Keratinocyte (primary cell): Measurements from ENCODE around the gene PCGF3. TPM values are rescaled to one million over a fixed set of nuclear protein-coding genes. Genes with fewer than 3 reads are reported as not detected.
"Not testable (repeated sequence)": the region's sequence is repeated elsewhere in the genome, so short reads cannot be mapped to it uniquely, and the experiment has no call there.

Source experiments
- DNase-seq: peaks from one replicate; pipeline ENCODE4 v3.0.0-alpha.2; 2011; ENCODE audit warnings: low read depth, missing footprints, low spot score
- FAIRE-seq: peaks from 2 replicates; lab custom pipeline; 2011; peaks lifted over from hg19 to GRCh38; lab: Jason Lieb, UNC
- H2AFZ ChIP-seq: 2 replicates; pipeline ENCODE4 v1.6.0; 2012; ENCODE audit warnings: low read length, control low read depth, inconsistent platforms; ENCODE audit not compliant: control insufficient read depth
- H3K27ac ChIP-seq: 2 replicates; pipeline ENCODE4 v1.5.1; 2011; ENCODE audit warnings: low read length; ENCODE audit not compliant: control insufficient read depth, insufficient read depth
- H3K27me3 ChIP-seq: 3 replicates; pipeline ENCODE4 v1.6.0; 2011; ENCODE audit warnings: low read length; ENCODE audit not compliant: control insufficient read depth, insufficient read depth; ENCODE audit errors: extremely low read depth
- H3K36me3 ChIP-seq, 2 experiments: 2 replicates in 1 of 2; 3 replicates in 1 of 2; pipeline ENCODE4 v1.5.1; 2011; ENCODE audit warnings: low read length in 2 of 2, mild to moderate bottlenecking in 1 of 2; ENCODE audit not compliant: control insufficient read depth in 2 of 2, insufficient read depth in 2 of 2; ENCODE audit errors: extremely low read depth in 1 of 2
- H3K4me1 ChIP-seq: 3 replicates; pipeline ENCODE4 v1.5.1; 2011; ENCODE audit warnings: low read length; ENCODE audit not compliant: control insufficient read depth, insufficient read depth; ENCODE audit errors: extremely low read depth
- H3K4me2 ChIP-seq: 3 replicates; pipeline ENCODE4 v1.6.0; 2011; ENCODE audit warnings: low read depth, low read length; ENCODE audit not compliant: control insufficient read depth, insufficient read depth; ENCODE audit errors: extremely low read depth
- H3K4me3 ChIP-seq, 3 experiments: fragments of 200-600 bp in 1 of 3; sonication (generic) in 1 of 3; 2 replicates in 2 of 3; 3 replicates in 1 of 3; pipeline ENCODE4 v1.5.1; 2011 to 2016; ENCODE audit warnings: low read length in 3 of 3, mild to moderate bottlenecking in 3 of 3, control low read depth in 2 of 3, inconsistent platforms in 1 of 3, low read depth in 1 of 3, mixed read lengths in 1 of 3, mixed run types in 1 of 3, moderate library complexity in 1 of 3; ENCODE audit not compliant: control insufficient read depth in 2 of 3, insufficient read depth in 2 of 3; ENCODE audit errors: extremely low read depth in 1 of 3
- H3K79me2 ChIP-seq: 2 replicates; pipeline ENCODE4 v1.6.0; 2012; ENCODE audit warnings: low read length; ENCODE audit not compliant: control insufficient read depth, insufficient read depth
- H3K9ac ChIP-seq: 3 replicates; pipeline ENCODE4 v1.6.0; 2011; ENCODE audit warnings: low read length; ENCODE audit not compliant: control insufficient read depth, insufficient read depth; ENCODE audit errors: extremely low read depth
- H3K9me1 ChIP-seq: 3 replicates; pipeline ENCODE4 v1.6.0; 2011; ENCODE audit warnings: low read length; ENCODE audit not compliant: control insufficient read depth, insufficient read depth; ENCODE audit errors: extremely low read depth
- H3K9me3 ChIP-seq: 2 replicates; pipeline ENCODE4 v1.5.1; 2012; ENCODE audit warnings: low read depth, low read length; ENCODE audit not compliant: control insufficient read depth
- H4K20me1 ChIP-seq: 3 replicates; pipeline ENCODE4 v1.6.0; 2011; ENCODE audit warnings: low read length; ENCODE audit not compliant: control insufficient read depth, insufficient read depth; ENCODE audit errors: extremely low read depth
- CTCF ChIP-seq, 3 experiments: IDR thresholded peaks in 1 of 3; conservative IDR thresholded peaks in 1 of 3; optimal IDR thresholded peaks in 1 of 3; 2 replicates in 2 of 3; 3 replicates in 1 of 3; pipeline versions ENCODE3 to v1.5.1; 2011; ENCODE audit warnings: low read length in 3 of 3, mild to moderate bottlenecking in 3 of 3, moderate library complexity in 2 of 3, control low read depth in 1 of 3, inconsistent platforms in 1 of 3; ENCODE audit not compliant: insufficient read depth in 2 of 3; ENCODE audit errors: extremely low read depth in 1 of 3
- EZH2 ChIP-seq: IDR thresholded peaks from one replicate; pipeline ENCODE4 v1.6.1; 2012; ENCODE audit warnings: inconsistent platforms, mild to moderate bottlenecking, low read length, moderate library complexity
- dilution Hi-C: fragments of 300-500 bp; cut with MboI; formaldehyde crosslinking; loops from one replicate; pipeline ENCODE4 v1.7.0; 2020; ENCODE audit warnings: low sequenced_read_pairs; ENCODE audit not compliant: extremely low pct_ligation_motif_present
- polyA plus RNA-seq, 5 experiments: library from polyadenylated mRNA; depleted of rRNA in 3 of 5; stranded (reverse) in 3 of 5; stranded (forward) in 1 of 5; unstranded in 1 of 5; fragments of >200 nt; gene quantifications; 1 replicate in 1 of 5; 2 replicates in 3 of 5; 3 replicates in 1 of 5; pipeline versions ENCODE4 v1.2.1 to v1.2.3, GENCODE V29; 2011 to 2012; ENCODE audit warnings: missing spikeins in 2 of 5, low read depth in 1 of 5, low replicate concordance in 1 of 5

The PCGF3 gene
- polyA plus RNA-seq, 1 donor (not counting 4 experiments of a cell fraction or from before 2014, with no cell fraction given) = 40.1 TPM

GRCh38 chr4:752196-752861 lies 46.7 kb downstream of the PCGF3 start:
- no peak overlapping the region for H3K4me2 ChIP-seq
- H3K4me3 ChIP-seq = no peak overlapping the region
- H2AFZ ChIP-seq = no peak overlapping the region
- no peaks in the 10 kb centered on the region for H3K9me3 ChIP-seq
- no peak for DNase-seq
- H3K9me1 ChIP-seq = no peaks in the 10 kb centered on the region
- H3K9ac ChIP-seq = no peak overlapping the region
- no peak for TF ChIP-seq EZH2
- no peak for TF ChIP-seq CTCF (optimal IDR thresholded peaks at IDR 0.05 in 1 of 3, IDR thresholded peaks at IDR 0.05 in 1 of 3, conservative IDR thresholded peaks at IDR 0.05 in 1 of 3; ENCODE audit: extremely low read depth in 1 of 3, insufficient read depth in 2 of 3, low read length in 3 of 3)
- no peak for FAIRE-seq
- H3K27me3 ChIP-seq = no peaks in the 10 kb centered on the region
- dilution Hi-C loops = no loop called here
- H3K36me3 ChIP-seq = peaks cover 9 to 34% of the 10 kb centered on the region in 2 experiments
- H4K20me1 ChIP-seq = peaks cover 2% of the 10 kb centered on the region
- H3K4me1 ChIP-seq = no peaks in the 10 kb centered on the region
- H3K27ac ChIP-seq = no peak overlapping the region
- peaks cover 30% of the 10 kb centered on the region for H3K79me2 ChIP-seq

- H3K9me3 ChIP-seq, dilution Hi-C loops, H3K9ac ChIP-seq, H3K27me3 ChIP-seq, DNase-seq, H3K9me1 ChIP-seq, H3K27ac ChIP-seq, H3K4me2 ChIP-seq, H4K20me1 ChIP-seq, H3K4me1 ChIP-seq, H3K4me3 ChIP-seq, FAIRE-seq, H2AFZ ChIP-seq: not testable (repeated sequence)
- H3K79me2 ChIP-seq = peaks cover 27% of the 10 kb centered on the region
- peaks cover 9 to 31% of the 10 kb centered on the region in 2 experiments for H3K36me3 ChIP-seq
These were observed 47.6 kb downstream of the PCGF3 start for GRCh38 chr4:753186-753585.
